NCI-H1092 (cell line): Measurements from ENCODE around the gene GMDS.

Source experiments
- DNase-seq: peaks from one replicate; lab custom pipeline; 2025; lab: John Stamatoyannopoulos, UW

Gene GMDS

GRCh38 chr6:1586861-1587450, 658.4 kb downstream of the GMDS start:
- DNase-seq, result no peak

DNA sequence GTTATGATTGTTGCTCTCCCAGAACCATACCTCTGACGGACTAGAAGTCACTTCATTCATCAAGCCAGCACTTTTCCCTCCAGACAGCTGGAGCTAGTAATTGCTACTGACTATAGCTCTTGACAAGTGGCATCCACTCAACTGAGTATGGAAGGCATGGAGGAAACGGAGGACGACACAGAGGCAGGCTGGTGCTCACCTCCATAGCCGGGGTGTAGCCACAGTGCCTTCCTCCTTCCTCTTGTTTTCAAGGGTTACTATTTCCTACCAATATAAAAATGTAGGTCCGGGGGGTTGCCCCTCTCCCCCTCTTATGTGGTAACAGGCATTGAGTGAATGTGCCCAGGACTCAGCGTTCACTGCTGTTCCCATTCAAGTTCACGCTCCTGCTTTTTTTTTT, 659.1 kb downstream of the GMDS start:
- DNase-seq, result no peak

GRCh38 chr6:1585669-1586049, 659.7 kb downstream of the GMDS start:
- DNase-seq, result no peak

GRCh38 chr6:1584996-1585668, 660.3 kb downstream of the GMDS start:
- no peak for DNase-seq

- DNase-seq, result no peak
These were observed 661.3 kb downstream of the GMDS start for GRCh38 chr6:1584146-1584545.

- DNase-seq, result no peak
These were observed 664.0 kb downstream of the GMDS start for GRCh38 chr6:1581120-1581991.

DNA sequence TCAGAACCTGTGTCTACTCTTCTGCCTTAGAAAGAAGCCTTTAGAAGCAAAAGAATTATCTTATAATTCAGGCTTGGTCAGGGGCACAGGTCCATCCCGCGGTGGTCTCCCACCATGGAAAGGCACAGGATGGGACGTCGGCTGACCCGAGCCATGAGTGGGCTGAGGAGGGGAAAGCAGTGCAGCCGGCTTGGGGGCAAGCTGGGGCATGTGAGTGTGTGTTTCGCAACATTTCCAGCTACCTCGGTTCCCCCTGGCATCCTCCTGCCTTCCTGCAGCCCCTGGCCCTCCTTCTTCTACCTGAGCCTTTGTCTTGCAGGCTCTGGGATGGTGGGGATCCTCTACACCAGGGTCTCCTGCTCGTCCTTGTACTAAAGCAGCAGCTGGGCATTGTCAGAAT, 664.8 kb downstream of the GMDS start:
- DNase-seq, result no peak

DNA sequence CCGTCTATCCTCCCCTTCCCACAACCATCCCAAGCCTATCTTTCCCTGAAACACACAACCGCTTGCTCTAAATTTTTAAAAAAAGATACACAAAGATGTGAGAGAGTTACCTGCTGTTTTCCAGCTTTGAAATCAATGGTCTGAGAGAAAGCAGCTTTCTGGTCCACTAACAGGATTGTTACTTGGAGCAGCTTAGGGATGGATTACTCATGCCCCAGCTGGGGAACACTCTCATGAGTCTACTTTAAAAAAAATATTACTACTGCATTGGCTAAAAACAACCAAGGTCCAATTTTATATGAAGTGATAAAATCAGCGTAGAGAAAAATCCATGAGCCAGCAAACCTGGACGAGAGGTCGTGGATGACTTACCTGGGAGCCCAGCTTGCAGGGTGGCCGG, 665.3 kb downstream of the GMDS start:
- no peak for DNase-seq

DNA sequence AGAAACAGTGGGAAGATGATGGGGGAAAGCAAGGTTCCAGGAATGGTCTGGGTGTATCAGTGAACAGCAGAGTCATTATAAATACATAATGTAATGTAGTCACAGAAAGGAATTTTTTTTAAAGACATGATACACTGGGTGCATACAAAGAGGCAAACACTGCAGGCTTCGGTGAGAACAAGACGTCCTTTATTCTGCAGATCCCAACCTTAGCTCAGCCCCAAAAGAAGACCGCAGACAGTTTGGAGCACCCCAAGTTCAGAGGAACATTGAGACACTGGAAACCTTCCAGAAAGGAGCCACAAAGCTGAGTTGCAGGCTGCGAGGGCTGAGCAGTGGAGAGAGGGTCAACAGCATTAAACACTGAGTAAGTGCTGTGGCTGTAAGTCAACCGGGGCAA, 666.3 kb downstream of the GMDS start:
- no peak for DNase-seq

- no peak for DNase-seq
These were observed 667.3 kb downstream of the GMDS start for GRCh38 chr6:1577896-1578745.

DNA sequence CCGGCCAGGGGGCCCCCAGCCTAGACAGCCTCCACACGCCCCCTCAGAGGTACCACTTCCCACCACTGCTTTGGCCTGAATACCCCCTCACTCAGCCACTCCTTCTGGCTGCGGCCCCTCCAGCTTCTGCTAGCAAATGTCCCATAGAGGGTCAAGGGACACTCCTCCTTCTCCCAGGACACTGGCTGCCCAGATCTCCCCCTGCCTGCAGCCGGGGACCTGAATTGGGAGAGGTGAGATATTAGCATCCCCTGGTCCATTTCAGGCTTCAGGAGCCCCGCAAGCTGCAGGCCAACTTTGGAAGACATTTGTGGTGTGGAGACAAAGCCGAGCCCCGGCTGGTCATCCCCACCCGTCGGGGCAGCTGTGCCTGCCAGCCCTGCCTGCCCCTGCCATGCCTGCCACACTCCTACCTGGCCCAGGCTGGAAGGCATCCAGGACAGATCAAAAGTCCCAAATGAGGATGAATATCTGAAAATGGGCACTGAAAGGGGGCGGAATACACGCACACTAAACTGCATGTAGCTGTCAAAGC, 668.2 kb downstream of the GMDS start:
- DNase-seq, result no peak

DNA sequence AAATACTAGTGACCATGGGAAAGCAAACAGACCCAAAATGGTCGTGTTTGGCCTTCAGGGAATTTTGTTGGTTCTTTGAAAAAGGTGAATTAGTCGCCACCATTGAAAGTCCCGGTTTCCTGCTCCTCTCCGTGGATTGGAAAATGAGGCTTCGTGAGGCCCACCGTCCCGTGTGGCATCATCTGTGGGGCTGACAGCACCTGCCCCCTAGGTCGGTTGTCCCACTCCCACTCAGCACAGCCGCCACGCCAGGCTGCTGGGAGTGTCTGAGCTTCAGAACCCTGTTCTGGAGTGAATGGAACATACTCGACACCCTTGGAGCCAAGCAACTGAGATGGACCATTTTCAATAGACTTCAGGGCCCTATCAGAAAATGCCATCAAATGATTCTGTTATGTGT, 668.7 kb downstream of the GMDS start:
- DNase-seq, result no peak

DNA sequence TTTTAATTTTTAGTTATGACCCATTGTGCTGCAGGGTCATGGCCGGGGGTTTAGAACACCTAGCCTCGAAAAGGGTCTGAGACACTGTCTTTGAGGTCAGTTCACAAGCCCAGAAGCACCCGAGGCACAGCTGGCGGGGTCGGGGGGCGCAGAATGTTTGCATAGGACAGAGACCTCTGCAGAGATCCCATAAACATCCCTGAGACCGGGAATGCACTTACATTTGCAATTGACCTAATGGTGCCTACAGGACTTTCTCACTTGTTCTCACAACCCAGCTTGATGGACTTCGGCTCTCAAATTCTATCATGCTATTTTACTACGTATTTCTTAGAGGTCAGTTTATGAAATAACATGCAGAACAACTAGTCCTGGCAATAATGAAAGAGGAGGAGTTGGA, 669.2 kb downstream of the GMDS start:
- no peak for DNase-seq

DNA sequence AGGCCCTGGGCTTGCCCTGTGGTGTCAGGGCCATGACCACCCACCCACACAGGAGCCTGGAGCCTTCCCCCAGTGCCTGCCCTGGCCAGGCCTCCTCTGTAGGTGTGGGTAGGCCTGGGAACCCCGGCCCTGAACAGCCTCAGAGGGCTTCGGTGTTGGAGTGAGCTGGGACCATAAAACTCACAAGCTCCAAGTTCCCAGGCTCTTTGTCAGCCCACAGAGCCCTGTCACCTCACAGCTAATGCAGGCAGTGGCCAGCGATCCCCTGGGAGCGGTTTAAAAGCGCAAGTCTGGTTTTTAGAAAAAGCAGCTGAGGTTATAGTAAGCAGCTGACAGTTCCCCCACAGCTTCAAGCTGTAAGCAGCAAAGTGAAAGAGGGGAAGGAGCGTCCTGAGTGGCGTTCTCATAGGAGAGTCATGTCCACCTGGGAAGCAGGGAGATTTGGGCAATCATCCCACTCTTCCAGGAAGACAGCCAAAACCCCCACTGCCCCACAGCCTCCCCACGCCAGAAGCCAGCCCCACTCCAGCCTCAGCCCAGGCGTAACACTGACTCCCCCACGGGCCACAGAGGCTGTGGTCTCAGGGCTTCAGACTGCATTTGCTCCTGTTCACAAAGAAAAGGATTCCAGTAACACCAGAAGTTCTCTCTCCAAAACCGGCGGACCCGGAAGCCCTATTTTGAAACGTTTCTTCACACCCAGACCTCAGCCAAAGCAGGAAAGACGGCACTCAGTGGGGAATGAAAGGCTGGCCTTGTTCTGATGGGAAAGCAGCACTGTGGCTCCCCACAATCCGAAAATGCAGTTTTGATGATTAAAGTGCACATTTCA, 670.0 kb downstream of the GMDS start:
- no peak for DNase-seq

DNA sequence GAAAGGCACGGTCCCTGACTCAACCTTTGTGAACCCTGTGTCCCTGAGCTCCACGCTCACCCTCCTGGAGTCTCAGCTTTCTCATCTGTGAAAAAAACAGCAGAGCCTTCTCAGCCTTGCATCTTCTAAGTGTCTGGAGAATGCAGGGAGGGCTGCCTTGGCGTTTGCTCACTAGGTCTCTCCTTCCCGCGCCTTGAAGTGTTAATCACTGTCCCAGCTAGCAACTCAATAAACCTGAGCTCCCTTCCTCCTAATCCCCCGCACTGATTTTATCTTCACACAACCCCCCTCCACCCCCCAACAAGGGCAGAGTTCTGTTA, 670.6 kb downstream of the GMDS start:
- DNase-seq, result no peak

DNA sequence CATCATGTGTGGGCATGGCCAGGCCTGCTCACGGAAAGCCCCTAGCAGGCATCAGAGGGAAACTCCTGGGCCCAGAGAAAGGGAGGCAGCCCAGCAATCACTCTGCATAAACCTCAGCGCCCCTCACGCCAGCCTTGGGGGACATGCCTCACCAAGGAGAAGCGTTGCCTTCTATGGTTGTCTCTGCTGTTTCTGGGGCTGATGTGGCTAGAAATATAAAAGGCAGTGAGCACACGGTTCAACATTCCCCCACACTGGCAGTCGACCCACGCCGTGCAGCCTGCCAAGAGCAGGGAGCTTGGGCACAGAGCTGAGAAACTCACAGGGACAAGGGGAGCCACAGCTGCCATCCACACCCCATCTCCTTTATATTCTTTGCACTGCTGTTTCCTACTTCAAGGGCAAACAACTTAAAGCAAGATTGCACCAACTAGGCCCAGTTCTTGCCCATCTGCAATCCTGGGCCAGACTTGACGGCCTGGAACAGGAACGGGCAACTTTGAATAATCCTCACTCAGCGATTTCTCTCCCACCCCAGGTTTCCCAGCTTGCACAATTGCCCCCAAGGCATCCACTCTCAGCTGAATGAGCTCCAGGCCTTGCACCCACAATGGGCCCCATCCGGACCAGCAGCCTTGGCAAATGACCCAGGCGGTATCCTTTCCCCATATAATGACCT, 671.2 kb downstream of the GMDS start:
- DNase-seq, result no peak
